Activated CD4-positive, alpha-beta T cell treated with anti-CD3 and anti-CD28 coated beads, Interleukin-2, amount 50 U/mL, for 24 hours (primary cell): ENCODE data around the gene MAST4.

Experiments used
- DNase-seq, 2 donors: peaks; one replicate each; pipeline ENCODE4 v3.0.0-alpha.2; 2020; ENCODE audit warnings: low read depth in 1 of 2, low spot score in 1 of 2

MAST4 gene

DNA sequence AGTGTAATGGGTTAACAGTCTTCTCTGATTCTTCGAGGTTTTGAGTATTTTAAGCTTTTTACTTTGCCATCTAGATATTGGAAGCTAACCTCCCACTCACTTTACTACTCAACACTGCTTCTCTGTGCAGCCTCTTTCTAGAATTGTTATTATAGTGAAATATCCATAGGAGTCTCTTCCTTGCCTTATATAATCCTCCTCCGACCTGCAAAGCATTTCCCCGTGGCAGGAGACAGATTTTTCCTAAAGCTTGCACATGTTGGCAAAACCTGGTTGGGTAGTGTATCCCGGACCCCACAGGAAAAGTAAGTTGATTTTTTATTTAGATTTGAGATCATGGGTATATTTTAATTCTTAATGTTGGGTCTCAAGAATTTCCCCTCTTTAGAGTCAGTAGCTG is 351.3 kb downstream of the MAST4 start:
- no peak for DNase-seq

GRCh38 chr5:66949066-66949465 is 352.9 kb downstream of the MAST4 start:
- DNase-seq, result no peak

DNA sequence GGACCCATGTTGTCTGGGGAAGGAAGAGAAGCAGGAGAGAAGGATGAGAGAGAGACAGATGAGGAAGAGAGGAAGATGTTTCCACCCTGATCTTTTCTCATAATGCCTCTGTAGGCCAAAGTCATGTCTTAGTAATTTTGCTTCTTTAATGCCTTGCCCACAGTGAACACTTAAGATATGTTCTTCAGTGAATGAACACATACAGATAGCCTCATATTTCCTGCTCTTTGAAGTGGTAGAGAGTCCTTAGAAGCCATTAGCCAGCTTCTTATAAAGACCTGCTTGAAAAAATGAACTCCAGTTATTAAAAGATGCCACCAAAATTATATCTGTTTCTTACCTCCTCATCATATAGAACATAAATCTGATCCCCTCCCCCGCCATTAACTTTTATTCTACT is 356.0 kb downstream of the MAST4 start:
- no peak for DNase-seq

GRCh38 chr5:66956439-66956838 is 360.2 kb downstream of the MAST4 start:
- DNase-seq, result no peak

GRCh38 chr5:66958201-66958979 is 362.2 kb downstream of the MAST4 start:
- no peak for DNase-seq

DNA sequence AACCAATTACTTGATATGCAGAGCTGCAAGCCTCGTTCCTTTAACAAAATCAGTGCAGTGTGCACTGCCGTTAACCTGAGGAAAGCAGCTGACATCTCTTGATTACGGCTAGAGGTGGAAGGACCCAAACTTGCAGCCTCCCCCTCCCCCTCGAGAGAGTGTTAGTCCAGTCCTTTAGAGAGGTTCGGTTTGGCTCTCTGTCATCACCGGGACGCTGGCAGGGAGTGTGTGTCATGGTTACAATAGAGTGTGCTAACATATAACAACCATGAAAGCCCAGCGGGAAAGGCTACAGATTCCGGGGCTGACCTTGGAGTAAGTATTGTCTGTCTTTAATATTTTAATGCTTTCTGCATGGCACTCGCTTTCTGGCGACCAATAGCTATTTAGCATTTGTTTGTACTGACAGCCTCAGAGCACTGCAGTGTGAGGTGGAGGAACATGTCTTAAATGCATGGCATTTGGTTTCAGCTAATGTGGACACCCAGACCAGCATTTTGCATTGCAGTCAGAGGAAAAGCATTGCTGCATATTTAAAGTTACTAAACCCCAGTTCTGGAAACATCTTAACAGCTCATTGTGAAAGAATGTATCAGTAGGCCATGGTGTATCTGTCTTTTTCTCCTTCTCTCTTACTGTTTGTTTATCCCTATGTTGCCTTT is 362.9 kb downstream of the MAST4 start:
- no peak for DNase-seq

GRCh38 chr5:66959653-66960052 is 363.5 kb downstream of the MAST4 start:
- no peak for DNase-seq

GRCh38 chr5:66960369-66961137 is 364.4 kb downstream of the MAST4 start:
- DNase-seq, result no peak

GRCh38 chr5:66963559-66963971 is 367.4 kb downstream of the MAST4 start:
- no peak for DNase-seq

GRCh38 chr5:66966439-66966838 is 370.2 kb downstream of the MAST4 start:
- no peak for DNase-seq

DNA sequence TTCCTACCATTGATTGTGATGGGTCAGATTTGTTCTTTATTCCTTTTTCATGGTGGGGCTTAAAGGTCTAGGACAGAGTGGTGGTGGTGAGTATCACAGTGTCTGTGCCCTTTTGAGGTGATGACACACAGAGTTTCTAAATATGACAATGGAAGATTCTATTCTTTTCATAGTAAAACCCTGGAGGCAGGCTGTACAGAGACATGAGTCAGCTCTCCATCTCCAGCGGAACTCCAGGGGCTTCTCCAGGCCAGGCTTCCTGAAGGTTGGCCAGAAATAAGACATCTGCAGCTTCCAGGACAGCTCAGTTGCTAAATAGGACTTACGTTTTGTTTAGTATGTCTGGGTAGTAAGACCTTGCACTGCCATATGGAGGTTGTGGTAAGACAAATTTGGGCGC is 370.9 kb downstream of the MAST4 start:
- no peak for DNase-seq

DNA sequence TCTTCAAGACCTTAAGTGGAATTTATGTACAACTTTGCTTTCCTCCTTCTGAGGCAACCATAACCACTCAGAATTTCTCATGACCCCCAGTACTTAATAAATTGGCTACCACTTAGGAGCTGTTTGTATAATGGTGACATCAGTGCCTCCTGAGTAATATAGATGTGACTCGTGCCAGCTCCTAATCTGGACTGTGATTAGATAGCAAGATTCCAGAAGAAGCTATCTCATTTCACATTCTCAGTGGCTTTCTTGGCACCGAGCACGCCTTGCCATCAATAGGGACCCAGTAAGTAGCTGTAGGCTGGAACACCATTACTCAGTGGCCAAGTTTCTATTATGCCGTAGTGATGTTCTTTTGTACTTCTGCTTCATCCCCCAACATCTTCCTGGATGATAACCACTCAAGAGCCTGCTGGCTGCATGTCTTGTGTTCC is 371.7 kb downstream of the MAST4 start:
- no peak for DNase-seq

DNA sequence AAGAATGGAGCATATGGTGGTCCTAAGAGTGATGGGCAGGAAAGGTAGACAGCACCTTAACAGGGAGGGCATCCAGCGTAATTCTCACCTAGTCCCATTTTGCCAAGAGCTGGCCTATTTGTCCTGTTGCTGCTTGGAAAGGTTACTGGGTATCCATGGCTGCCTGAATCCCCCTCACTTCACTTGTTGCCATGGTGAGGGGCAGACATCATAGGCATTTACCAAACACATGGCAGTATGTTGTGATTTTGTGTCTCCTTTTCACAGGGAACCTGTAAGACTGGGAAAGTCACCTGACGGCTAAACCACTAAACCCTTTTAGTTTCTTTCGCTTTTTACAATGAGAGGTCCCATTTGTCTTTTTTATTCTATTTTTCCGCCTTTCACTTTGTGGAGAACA is 373.3 kb downstream of the MAST4 start:
- DNase-seq, result no peak

- no peak for DNase-seq
Observed at GRCh38 chr5:66969963-66970362, 373.8 kb downstream of the MAST4 start.

GRCh38 chr5:66972004-66972403 is 375.8 kb downstream of the MAST4 start:
- no peak for DNase-seq

- no peak for DNase-seq
Observed at GRCh38 chr5:66974256-66974655, 378.1 kb downstream of the MAST4 start.

- DNase-seq, result no peak
Observed at GRCh38 chr5:66976108-66976507, 379.9 kb downstream of the MAST4 start.

DNA sequence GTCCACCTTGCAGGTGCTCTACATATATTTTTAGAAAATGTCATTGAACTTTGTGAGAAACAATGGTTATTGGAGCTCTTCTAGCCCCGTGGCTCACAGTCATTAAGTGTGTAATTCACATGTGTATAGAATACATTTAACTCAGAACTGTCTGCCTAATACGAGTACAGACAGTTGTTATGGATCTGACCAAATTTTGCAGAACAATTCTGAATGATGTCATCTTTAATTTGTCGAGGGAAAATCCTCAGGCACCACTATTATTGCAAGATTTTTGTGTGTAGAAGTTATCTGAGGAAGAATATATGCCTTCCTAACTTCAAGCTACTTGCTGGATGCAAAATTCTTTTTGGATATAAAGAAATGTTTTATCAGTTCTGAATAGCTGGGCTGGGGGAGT is 383.5 kb downstream of the MAST4 start:
- DNase-seq, result no peak

- no peak for DNase-seq
Observed at GRCh38 chr5:66981266-66982055, 385.3 kb downstream of the MAST4 start.

- no peak for DNase-seq
Observed at GRCh38 chr5:66982056-66982387, 385.8 kb downstream of the MAST4 start.

GRCh38 chr5:66982470-66982869 is 386.3 kb downstream of the MAST4 start:
- no peak for DNase-seq
